ENCODE results near the gene TAF4. TPM values are rescaled to one million over a fixed set of nuclear protein-coding genes. Genes with fewer than 3 reads are reported as not detected.

The TAF4 gene
- total RNA-seq, 4 donors from 2014 or later = 6.2 to 37.6 (median 10.7) TPM

GRCh38 chr20:62053465-62054196 is 12.1 kb downstream of the TAF4 start:
- Histone ChIP-seq H3K27ac (no peak overlapping the region), H3K4me1 (no peaks in the 10 kb centered on the region), H3K9me3 (no peaks in the 10 kb centered on the region), H3K27me3 (no peaks in the 10 kb centered on the region), H3K36me3 (no peaks in the 10 kb centered on the region), H3K4me3 (no peak overlapping the region)
- TF ChIP-seq POLR2A (IDR thresholded peaks at IDR 0.05) = no peak
- no peak for TF ChIP-seq CTCF (IDR thresholded peaks at IDR 0.05)
- DNase-seq = no peak
- intact Hi-C loops (cut with DNase I; ENCODE audit: low total_unique reads) = no loop called here

DNA sequence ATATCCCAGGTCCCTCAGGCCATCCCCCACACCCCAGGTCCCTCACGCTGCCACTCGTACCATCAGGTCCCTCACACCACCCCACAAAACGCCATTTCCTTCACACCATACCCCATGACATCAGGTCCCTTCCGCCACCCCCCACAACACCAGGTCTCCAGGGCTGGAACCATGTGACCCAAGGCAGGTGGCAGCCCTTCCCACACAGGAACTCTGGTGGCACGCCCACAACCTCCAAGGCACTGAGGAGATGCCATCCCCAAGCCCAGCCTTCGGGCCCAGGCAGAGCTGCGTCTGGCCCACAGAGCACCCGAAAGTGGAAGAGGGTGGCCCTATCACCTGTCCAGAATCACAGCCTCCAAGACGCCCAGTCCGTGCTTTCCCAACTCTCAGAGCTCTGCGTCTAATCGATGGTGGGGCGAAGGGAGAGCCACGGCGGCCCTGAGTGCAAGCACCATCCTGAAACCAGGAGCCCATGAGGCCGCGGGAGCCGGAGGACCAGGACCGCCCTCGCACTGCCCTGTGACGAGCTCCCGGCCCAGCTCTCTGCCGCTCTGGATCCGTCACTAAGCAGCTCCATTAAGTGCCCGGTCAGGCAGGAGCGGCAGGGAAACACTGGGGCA is 12.7 kb downstream of the TAF4 start:
- H3K27ac ChIP-seq = no peak overlapping the region
- no peaks in the 10 kb centered on the region for H3K27me3 ChIP-seq
- intact Hi-C loops (cut with DNase I; ENCODE audit: low total_unique reads) = no loop called here
- H3K4me3 ChIP-seq = no peak overlapping the region
- DNase-seq = no peak
- no peaks in the 10 kb centered on the region for H3K36me3 ChIP-seq
- no peaks in the 10 kb centered on the region for H3K4me1 ChIP-seq
- no peaks in the 10 kb centered on the region for H3K9me3 ChIP-seq
- TF ChIP-seq POLR2A (IDR thresholded peaks at IDR 0.05) = no peak
- TF ChIP-seq CTCF (IDR thresholded peaks at IDR 0.05) = no peak

DNA sequence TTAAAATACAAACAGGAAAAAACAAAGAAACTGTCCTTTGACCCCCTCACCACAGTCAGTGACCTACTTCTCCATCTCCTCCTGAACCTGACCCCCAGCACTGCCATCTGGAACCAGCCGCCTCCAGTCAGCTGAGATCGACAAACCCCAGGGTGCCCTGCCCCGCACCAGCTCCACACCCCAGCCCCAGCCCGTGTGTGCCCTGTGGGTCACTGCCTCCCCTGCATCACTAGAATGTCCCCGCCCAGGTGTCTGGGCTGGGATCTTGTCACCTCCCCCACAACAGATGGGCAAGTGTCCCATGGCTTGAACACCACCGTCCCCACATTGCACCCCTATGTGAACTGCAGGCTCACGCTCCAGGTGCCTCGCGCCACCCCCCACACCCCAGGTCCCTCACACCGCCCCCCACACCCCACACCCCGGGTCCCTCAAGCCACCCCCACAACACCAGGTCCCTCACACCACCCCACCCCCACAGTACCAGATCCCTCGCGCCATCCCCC is 13.3 kb downstream of the TAF4 start:
- Histone ChIP-seq H3K36me3 (no peaks in the 10 kb centered on the region), H3K27ac (no peak overlapping the region), H3K27me3 (no peaks in the 10 kb centered on the region), H3K4me3 (no peak overlapping the region), H3K4me1 (no peaks in the 10 kb centered on the region), H3K9me3 (no peaks in the 10 kb centered on the region)
- TF ChIP-seq POLR2A (IDR thresholded peaks at IDR 0.05) (no peak), CTCF (IDR thresholded peaks at IDR 0.05) (no peak)
- intact Hi-C loops (cut with DNase I; ENCODE audit: low total_unique reads) = no loop called here
- DNase-seq = no peak

DNA sequence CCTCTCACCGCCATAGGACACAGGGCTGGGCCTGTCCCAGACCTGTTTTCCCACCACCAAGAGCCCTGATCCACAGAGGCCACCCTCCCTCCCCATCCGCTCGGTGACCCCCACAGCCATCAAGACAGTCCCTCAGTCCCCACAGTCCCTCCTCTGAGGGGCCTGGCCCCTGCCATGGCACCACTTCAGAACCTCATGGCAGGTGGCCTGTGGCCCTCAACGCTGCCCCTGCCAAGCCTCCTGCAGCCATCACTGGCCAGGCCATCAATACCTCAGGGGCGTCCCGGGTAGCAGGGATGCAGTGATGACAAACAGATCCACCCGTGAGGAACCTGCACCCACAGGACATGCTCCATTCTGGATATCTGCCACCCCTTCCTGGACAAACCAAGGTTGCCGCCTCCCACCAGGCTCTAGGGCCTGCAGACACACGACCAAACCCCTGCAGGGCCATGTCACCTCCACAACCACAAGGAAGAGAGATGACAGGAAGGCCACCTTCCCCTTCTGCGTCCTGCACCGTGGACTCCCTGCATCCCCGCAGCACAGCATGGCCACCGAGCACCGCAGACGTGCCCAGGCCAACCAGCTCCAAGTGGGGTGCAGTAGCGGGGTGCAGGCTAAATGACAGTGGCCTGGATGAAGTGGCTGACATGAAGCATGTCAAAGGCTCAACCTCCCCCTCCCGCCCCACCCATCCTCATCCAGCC is 14.0 kb downstream of the TAF4 start:
- Histone ChIP-seq H3K27me3 (no peaks in the 10 kb centered on the region), H3K4me1 (no peaks in the 10 kb centered on the region), H3K36me3 (no peaks in the 10 kb centered on the region), H3K9me3 (no peaks in the 10 kb centered on the region), H3K27ac (no peak overlapping the region), H3K4me3 (no peak overlapping the region)
- no peak for DNase-seq
- intact Hi-C loops (cut with DNase I; ENCODE audit: low total_unique reads) = no loop called here
- TF ChIP-seq CTCF (IDR thresholded peaks at IDR 0.05) (no peak), POLR2A (IDR thresholded peaks at IDR 0.05) (no peak)

DNA sequence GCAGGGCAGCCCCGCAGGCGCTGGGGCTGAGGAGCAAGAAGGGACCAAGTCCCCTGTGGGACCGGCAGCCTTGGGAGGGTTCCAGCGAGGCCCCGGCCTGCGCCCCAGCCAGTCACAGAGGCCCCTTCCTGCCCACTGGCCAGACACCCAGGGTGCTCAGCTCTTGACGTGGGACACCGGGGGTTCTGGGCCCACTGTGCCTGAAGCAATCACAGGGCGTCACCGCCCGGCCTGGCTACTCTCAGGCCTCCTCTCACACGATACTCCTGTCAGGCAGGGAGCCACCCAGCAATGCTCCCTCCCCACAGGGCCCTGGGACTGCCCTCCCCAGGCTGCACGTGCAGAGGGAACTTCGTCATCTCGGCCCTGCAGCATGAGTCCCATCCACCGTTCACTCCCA is 14.5 kb downstream of the TAF4 start:
- no peak for DNase-seq
- no peak overlapping the region for H3K27ac ChIP-seq

More for the DNA sequence above, 14.5 kb downstream of the TAF4 start:
- Histone ChIP-seq H3K4me3 (no peak overlapping the region), H3K36me3 (no peaks in the 10 kb centered on the region), H3K9me3 (no peaks in the 10 kb centered on the region), H3K27me3 (no peaks in the 10 kb centered on the region), H3K4me1 (no peaks in the 10 kb centered on the region)
- intact Hi-C loops (cut with DNase I; ENCODE audit: low total_unique reads) = no loop called here
- no peak for TF ChIP-seq CTCF (IDR thresholded peaks at IDR 0.05)
- TF ChIP-seq POLR2A (IDR thresholded peaks at IDR 0.05) = no peak
